A549 (cell line): ENCODE results near the gene MSI2. TPM values are rescaled to one million over a fixed set of nuclear protein-coding genes. Genes with fewer than 3 reads are reported as not detected.

Experiments
- ATAC-seq, 2 experiments: fragments of 200-7000 bp in 1 of 2; fragments of >200 bp in 1 of 2; cut with Nextera tagmentation in 1 of 2; cut with Tn5 transposase in 1 of 2; 3 replicates each; pipeline versions ENCODE4 v1.8.0 to v1.9.1; 2018 to 2020; ENCODE audit warnings: mild to moderate bottlenecking in 1 of 2, moderate library complexity in 1 of 2
- CTCF ChIA-PET: fragments of 300-600 bp; sonication (Branson Sonifier 250); formaldehyde crosslinking; extraction: SDS; loops from one replicate; lab custom pipeline; 2021; ENCODE audit warnings: antibody characterized with exemption, inconsistent platforms; lab: Yijun Ruan, JAX
- POLR2A ChIA-PET: fragments of 350-600 bp; formaldehyde crosslinking; extraction: SDS; loops from one replicate; lab custom pipeline; 2021; ENCODE audit warnings: antibody characterized with exemption, inconsistent platforms; lab: Yijun Ruan, JAX
- DNase-seq, 2 experiments: peaks; one replicate each; pipeline versions ENCODE4 v3.0.0 to v3.0.0-alpha.2; 2011 to 2016; ENCODE audit warnings: low read depth in 1 of 2, low spot score in 1 of 2
- FAIRE-seq: peaks from 2 replicates; lab custom pipeline; 2011; peaks lifted over from hg19 to GRCh38; lab: Jason Lieb, UNC
- H3K27ac ChIP-seq, 2 experiments: fragments of >200 bp; sonication (Bioruptor Twin); formaldehyde crosslinking; 3 replicates each; pipeline ENCODE4 v1.5.1; 2016 to 2017
- H3K4me1 ChIP-seq: fragments of >200 bp; sonication (Bioruptor Twin); formaldehyde crosslinking; 3 replicates; pipeline ENCODE4 v1.6.1; 2016
- H3K4me2 ChIP-seq: fragments of >200 bp; sonication (Bioruptor Twin); formaldehyde crosslinking; 3 replicates; pipeline ENCODE4 v1.6.1; 2016
- H3K4me3 ChIP-seq: fragments of >200 bp; sonication (Bioruptor Twin); formaldehyde crosslinking; 3 replicates; pipeline ENCODE4 v1.5.1; 2016
- H3K9me3 ChIP-seq: fragments of >200 bp; sonication (Bioruptor Twin); formaldehyde crosslinking; 3 replicates; pipeline ENCODE4 v1.6.1; 2016
- BHLHE40 ChIP-seq: IDR thresholded peaks from 2 replicates; pipeline ENCODE4 v1.6.1; 2012; ENCODE audit warnings: low read depth, low read length, inconsistent platforms
- CHD2 ChIP-seq: fragments of 150-350 bp; IDR thresholded peaks from 2 replicates; pipeline ENCODE4 v1.6.1; 2014; ENCODE audit warnings: low read length; ENCODE audit not compliant: partially characterized antibody
- ELK1 ChIP-seq: fragments of 150-350 bp; IDR thresholded peaks from 2 replicates; pipeline ENCODE4 v1.6.1; 2014; ENCODE audit warnings: low read depth, mild to moderate bottlenecking, low read length
- ESRRA ChIP-seq: fragments of 150-350 bp; IDR thresholded peaks from 2 replicates; pipeline ENCODE4 v1.6.1; 2014; ENCODE audit warnings: mild to moderate bottlenecking, low read length, borderline replicate concordance
- FOXS1 ChIP-seq: fragments of 250-450 bp; sonication (Bioruptor Pico); IDR thresholded peaks from 2 replicates; pipeline ENCODE4 v1.5.0; 2020; ENCODE audit warnings: mild to moderate bottlenecking, moderate library complexity
- GATA3 ChIP-seq: IDR thresholded peaks from 2 replicates; pipeline ENCODE4 v1.6.1; 2012; ENCODE audit warnings: borderline replicate concordance
- HEYL ChIP-seq: fragments of 250-450 bp; sonication (Bioruptor Pico); IDR thresholded peaks from 2 replicates; pipeline ENCODE4 v1.8.0; 2021; ENCODE audit warnings: mild to moderate bottlenecking, moderate library complexity
- HMGXB4 ChIP-seq: fragments of 250-450 bp; sonication (Bioruptor Pico); IDR thresholded peaks from 2 replicates; pipeline ENCODE4 v1.5.0; 2021; ENCODE audit warnings: mild to moderate bottlenecking, moderate library complexity, borderline replicate concordance
- JUN ChIP-seq, 2 experiments: fragments of >200 bp; sonication (Bioruptor Twin); formaldehyde crosslinking; IDR thresholded peaks; 2 replicates in 1 of 2; 3 replicates in 1 of 2; pipeline ENCODE4 v1.6.1; 2016 to 2017
- MAFK ChIP-seq: fragments of 450-650 bp; IDR thresholded peaks from 2 replicates; pipeline ENCODE4 v1.6.1; 2014; ENCODE audit not compliant: partially characterized antibody
- NFE2L2 ChIP-seq: fragments of 150-350 bp; conservative IDR thresholded peaks from 2 replicates; pipeline ENCODE4 v1.6.1; 2014; ENCODE audit warnings: low read length
- PHF8 ChIP-seq: fragments of 200-600 bp; sonication (generic); IDR thresholded peaks from 2 replicates; pipeline ENCODE4 v1.6.1; 2016; ENCODE audit warnings: low read depth, mild to moderate bottlenecking, antibody characterized with exemption, moderate library complexity, borderline replicate concordance
- POLR2A ChIP-seq: IDR thresholded peaks from 2 replicates; pipeline ENCODE4 v1.6.1; 2012; ENCODE audit warnings: mild to moderate bottlenecking, low read length
- RARB ChIP-seq: fragments of 250-450 bp; sonication (Bioruptor Pico); IDR thresholded peaks from 2 replicates; pipeline ENCODE4 v1.8.0; 2021; ENCODE audit warnings: mild to moderate bottlenecking, moderate library complexity
- RCOR1 ChIP-seq: fragments of 150-350 bp; IDR thresholded peaks from 2 replicates; pipeline ENCODE4 v1.6.1; 2014; ENCODE audit warnings: antibody characterized with exemption, low read length, low read depth
- RFX5 ChIP-seq: fragments of 450-650 bp; IDR thresholded peaks from 2 replicates; pipeline ENCODE4 v1.7.1; 2014; ENCODE audit warnings: antibody characterized with exemption, mild to moderate bottlenecking, moderate library complexity
- RNF2 ChIP-seq: fragments of 200-600 bp; sonication (generic); IDR thresholded peaks from 2 replicates; pipeline ENCODE4 v1.6.1; 2016; ENCODE audit warnings: low read depth, mild to moderate bottlenecking, antibody characterized with exemption, moderate library complexity, borderline replicate concordance
- SMC3 ChIP-seq: fragments of >200 bp; sonication (Bioruptor Twin); formaldehyde crosslinking; IDR thresholded peaks from 3 replicates; pipeline ENCODE4 v1.6.1; 2018; ENCODE audit warnings: inconsistent platforms
- SREBF2 ChIP-seq: fragments of 450-650 bp; IDR thresholded peaks from 2 replicates; pipeline ENCODE4 v1.6.1; 2014; ENCODE audit warnings: mild to moderate bottlenecking, moderate library complexity
- TFCP2L1 ChIP-seq: fragments of 250-450 bp; sonication (Bioruptor Pico); IDR thresholded peaks from 2 replicates; pipeline ENCODE4 v1.5.0; 2021; ENCODE audit warnings: mild to moderate bottlenecking
- ZNF302 ChIP-seq: fragments of 250-450 bp; sonication (Bioruptor Pico); IDR thresholded peaks from 2 replicates; pipeline ENCODE4 v1.9.0; 2021; ENCODE audit warnings: inconsistent platforms, mild to moderate bottlenecking, moderate library complexity
- ZSCAN20 ChIP-seq: fragments of 250-450 bp; sonication (Bioruptor Pico); IDR thresholded peaks from 2 replicates; pipeline ENCODE4 v1.8.0; 2022; ENCODE audit warnings: mild to moderate bottlenecking, moderate library complexity
- WGBS: methylation state at CpG from one replicate; pipeline ENCODE4 v1.1.6; 2017; ENCODE audit errors: missing lambda C conversion rate; 5-methylcytosine and 5-hydroxymethylcytosine counted together
- polyA plus RNA-seq, 4 experiments: library from polyadenylated mRNA; depleted of rRNA in 3 of 4; stranded (reverse); fragments of >200 nt; fragmentation: RNase III in 1 of 4; extraction: RNeasy Plus Mini Kit Qiagen cat#74134 plus additional on column Dnase treatment in 1 of 4; gene quantifications; 2 replicates in 3 of 4; 3 replicates in 1 of 4; pipeline ENCODE4 v1.2.3, GENCODE V29; 2011 to 2017
- TF ChIP-seq, protein P1 (sequence below): IDR thresholded peaks from 2 replicates; pipeline ENCODE4 v1.6.1; 2012; ENCODE audit warnings: low read depth, borderline replicate concordance
- TF ChIP-seq, protein P2 (sequence below): IDR thresholded peaks from 2 replicates; pipeline ENCODE4 v1.6.1; 2012
- TF ChIP-seq, protein P3 (sequence below): fragments of >200 bp; sonication (Bioruptor Twin); formaldehyde crosslinking; IDR thresholded peaks from 3 replicates; pipeline ENCODE4 v1.5.1; 2016

Gene MSI2
- polyA plus RNA-seq, 2 of the 4 experiments (the other 2 are of a cell fraction): 43.6 to 44.4 TPM

DNA sequence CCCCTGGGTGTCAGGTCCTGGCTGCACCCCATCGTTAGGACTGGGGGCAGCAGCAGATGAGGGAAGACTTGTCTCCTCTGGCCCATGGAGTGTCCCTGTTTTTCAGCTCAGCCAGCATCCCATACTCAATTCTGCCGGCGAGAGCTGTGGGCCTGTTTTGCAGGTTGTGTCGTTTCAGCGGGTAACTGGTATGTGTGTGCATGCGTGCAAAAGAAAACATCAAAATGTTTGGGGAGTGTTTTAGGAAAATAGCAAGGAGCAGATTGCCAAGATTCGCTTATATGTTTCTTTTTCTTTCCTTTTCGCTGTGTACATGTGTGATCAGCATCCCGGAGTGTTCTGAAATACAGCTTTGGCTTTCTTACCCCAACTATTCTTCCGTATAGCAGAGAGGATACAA lies 34.7 kb downstream of the MSI2 start:
- H3K4me2 ChIP-seq: no peak overlapping the region
- POLR2A ChIA-PET: no interaction called here
- DNase-seq (no peak), ATAC-seq (no peak), FAIRE-seq (no peak)
- WGBS: 93% methylated on average over 10 of the region's 10 CpGs
- TF ChIP-seq HMGXB4 (CRISPR knock-in tag): no peak
- no peak for TF ChIP-seq JUN (IDR thresholded peaks at IDR 0.05)
- TF ChIP-seq, protein P1, sequence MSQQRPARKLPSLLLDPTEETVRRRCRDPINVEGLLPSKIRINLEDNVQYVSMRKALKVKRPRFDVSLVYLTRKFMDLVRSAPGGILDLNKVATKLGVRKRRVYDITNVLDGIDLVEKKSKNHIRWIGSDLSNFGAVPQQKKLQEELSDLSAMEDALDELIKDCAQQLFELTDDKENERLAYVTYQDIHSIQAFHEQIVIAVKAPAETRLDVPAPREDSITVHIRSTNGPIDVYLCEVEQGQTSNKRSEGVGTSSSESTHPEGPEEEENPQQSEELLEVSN: no peak
- no peak for TF ChIP-seq RCOR1
- TF ChIP-seq RFX5: no peak
- TF ChIP-seq NFE2L2: no peak
- TF ChIP-seq, protein P2, sequence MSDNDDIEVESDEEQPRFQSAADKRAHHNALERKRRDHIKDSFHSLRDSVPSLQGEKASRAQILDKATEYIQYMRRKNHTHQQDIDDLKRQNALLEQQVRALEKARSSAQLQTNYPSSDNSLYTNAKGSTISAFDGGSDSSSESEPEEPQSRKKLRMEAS: no peak
- TF ChIP-seq RARB (CRISPR knock-in tag): no peak
- no peak for TF ChIP-seq MAFK
- no peak for TF ChIP-seq POLR2A
- TF ChIP-seq RNF2: no peak
- no peak for TF ChIP-seq TFCP2L1 (CRISPR knock-in tag)
- TF ChIP-seq CHD2: no peak
- no peak for TF ChIP-seq ZNF302
- no peak for TF ChIP-seq ELK1
- TF ChIP-seq FOXS1 (CRISPR knock-in tag): no peak
- no peak for TF ChIP-seq ESRRA
- H3K9me3 ChIP-seq: no peaks in the 10 kb centered on the region
- CTCF ChIA-PET: interaction anchor here (1.0 kb wide), 1 partner anchor 381 kb away, joined by 3 read pairs; no protein-coding TSS in a partner anchor
- H3K4me3 ChIP-seq: no peak overlapping the region
- no peak overlapping the region for H3K27ac ChIP-seq
- H3K4me1 ChIP-seq: peaks cover 19% of the 10 kb centered on the region

DNA sequence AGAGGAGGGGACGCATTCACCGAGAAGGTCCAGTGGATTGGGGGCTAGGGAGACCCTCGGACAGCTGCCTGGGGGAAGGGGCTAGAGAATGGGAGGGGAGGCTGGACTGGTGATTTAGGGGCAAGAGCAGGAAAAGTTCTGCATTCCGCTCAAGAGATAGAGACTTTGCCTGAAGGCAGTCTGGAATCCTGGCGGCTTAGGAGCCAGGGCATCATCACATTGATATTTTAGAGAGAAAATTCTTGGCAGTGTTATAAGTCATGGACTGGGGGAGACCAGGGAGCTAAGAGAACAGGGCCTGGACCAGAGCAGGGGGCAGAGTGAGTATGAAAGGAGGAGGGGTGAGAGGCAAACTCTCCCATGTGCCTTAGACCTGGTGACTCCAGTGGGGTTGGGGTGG lies 35.8 kb downstream of the MSI2 start:
- H3K9me3 ChIP-seq: no peaks in the 10 kb centered on the region
- no peak overlapping the region for H3K4me2 ChIP-seq
- H3K4me3 ChIP-seq: no peak overlapping the region
- no peak for DNase-seq
- no peak for ATAC-seq
- 96% methylated on average over 5 of the region's 5 CpGs for WGBS
- FAIRE-seq: no peak
- no peak overlapping the region for H3K27ac ChIP-seq
- CTCF ChIA-PET: interaction anchor here (0.8 to 1.2 kb wide), 4 partner anchors 49 to 473 kb away, joined by 3 to 4 read pairs (median 3); no protein-coding TSS in a partner anchor
- POLR2A ChIA-PET: no interaction called here
- peaks cover 20% of the 10 kb centered on the region for H3K4me1 ChIP-seq
- no peak for TF ChIP-seq RCOR1
- no peak for TF ChIP-seq SREBF2
- no peak for TF ChIP-seq PHF8
- no peak for TF ChIP-seq ZSCAN20 (CRISPR knock-in tag)
- no peak for TF ChIP-seq RNF2
- TF ChIP-seq SMC3: no peak
- no peak for TF ChIP-seq BHLHE40
- no peak for TF ChIP-seq HMGXB4 (CRISPR knock-in tag)
- TF ChIP-seq NFE2L2: no peak
- TF ChIP-seq, protein P1: no peak
- TF ChIP-seq GATA3: no peak
- no peak for TF ChIP-seq CHD2
- no peak for TF ChIP-seq HEYL
- TF ChIP-seq, protein P3, sequence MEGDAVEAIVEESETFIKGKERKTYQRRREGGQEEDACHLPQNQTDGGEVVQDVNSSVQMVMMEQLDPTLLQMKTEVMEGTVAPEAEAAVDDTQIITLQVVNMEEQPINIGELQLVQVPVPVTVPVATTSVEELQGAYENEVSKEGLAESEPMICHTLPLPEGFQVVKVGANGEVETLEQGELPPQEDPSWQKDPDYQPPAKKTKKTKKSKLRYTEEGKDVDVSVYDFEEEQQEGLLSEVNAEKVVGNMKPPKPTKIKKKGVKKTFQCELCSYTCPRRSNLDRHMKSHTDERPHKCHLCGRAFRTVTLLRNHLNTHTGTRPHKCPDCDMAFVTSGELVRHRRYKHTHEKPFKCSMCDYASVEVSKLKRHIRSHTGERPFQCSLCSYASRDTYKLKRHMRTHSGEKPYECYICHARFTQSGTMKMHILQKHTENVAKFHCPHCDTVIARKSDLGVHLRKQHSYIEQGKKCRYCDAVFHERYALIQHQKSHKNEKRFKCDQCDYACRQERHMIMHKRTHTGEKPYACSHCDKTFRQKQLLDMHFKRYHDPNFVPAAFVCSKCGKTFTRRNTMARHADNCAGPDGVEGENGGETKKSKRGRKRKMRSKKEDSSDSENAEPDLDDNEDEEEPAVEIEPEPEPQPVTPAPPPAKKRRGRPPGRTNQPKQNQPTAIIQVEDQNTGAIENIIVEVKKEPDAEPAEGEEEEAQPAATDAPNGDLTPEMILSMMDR: no peak
